Activated T-helper 1 cell treated with anti-CD3 and anti-CD28 coated beads, Interleukin-12 subunit alpha, Interleukin-12 subunit beta, Interleukin-2, Interleukin-4 antibody, amounts not matched to agents 30 ng/mL and 10 ng/mL and 1 ng/mL, durations not matched to agents 14 hours and 24 hours and 36 hours (primary cell): ENCODE results near the gene STK17B. TPM values are rescaled to one million over a fixed set of nuclear protein-coding genes. Genes with fewer than 3 reads are reported as not detected.
A peak's percentile ranks its signal among the peaks of the same experiment; 100 is the strongest.

Source experiments
- DNase-seq: peaks from one replicate; pipeline ENCODE4 v3.0.0; 2021; ENCODE audit warnings: low spot score
- H3K27ac Mint-ChIP-seq: one replicate; pipeline ENCODE4 v1.8.0; 2021; ENCODE audit warnings: mild to moderate bottlenecking, mixed read lengths
- H3K27me3 Mint-ChIP-seq: one replicate; pipeline ENCODE4 v1.8.0; 2022; ENCODE audit warnings: mild to moderate bottlenecking, moderate library complexity, mixed read lengths; ENCODE audit not compliant: insufficient read depth
- H3K36me3 Mint-ChIP-seq: one replicate; pipeline ENCODE4 v1.8.0; 2021; ENCODE audit warnings: low read depth, mixed read lengths
- H3K4me1 Mint-ChIP-seq: one replicate; pipeline ENCODE4 v1.8.0; 2021; ENCODE audit warnings: low read depth, mixed read lengths
- H3K4me3 Mint-ChIP-seq: one replicate; pipeline ENCODE4 v1.8.0; 2021; ENCODE audit warnings: mild to moderate bottlenecking, moderate library complexity, mixed read lengths
- H3K9me3 Mint-ChIP-seq: one replicate; pipeline ENCODE4 v1.8.0; 2021; ENCODE audit warnings: mixed read lengths
- intact Hi-C: fragments of 100-400 bp; cut with micrococcal nuclease; formaldehyde crosslinking; loops from one replicate; pipeline ENCODE4 v1.15.1; 2024
- total RNA-seq: library from RNA; stranded (reverse); gene quantifications from 2 replicates; pipeline ENCODE4 v1.2.3, GENCODE V29; 2022

The STK17B gene
- total RNA-seq, 1 donor from 2014 or later, result 148 TPM

DNA sequence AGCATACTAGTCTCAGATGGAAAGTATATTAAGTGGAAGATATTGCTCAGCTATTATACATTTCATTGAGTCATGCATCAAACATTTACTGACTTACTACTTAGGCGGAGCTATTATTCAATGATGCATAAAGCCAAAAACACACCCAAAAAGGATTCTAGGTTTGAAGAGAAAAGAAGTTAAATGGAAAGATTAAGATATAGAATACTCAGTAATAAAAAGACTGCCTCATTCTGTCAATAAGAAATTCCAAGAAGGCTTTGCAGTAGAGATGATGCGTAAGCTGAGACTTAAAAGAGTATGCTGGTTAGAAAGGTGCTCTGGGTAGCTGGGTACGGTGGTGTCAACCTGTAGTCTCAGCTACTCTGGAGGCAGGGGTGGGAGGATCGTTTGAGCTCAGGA, 27.6 kb downstream of the STK17B start:
- Mint-ChIP-seq H3K9me3 (no peaks in the 10 kb centered on the region), H3K4me3 (peak overlapping the region; percentile 23), H3K27ac (peak overlapping the region; percentile 88), H3K4me1 (peaks cover 59% of the 10 kb centered on the region), H3K36me3 (peaks cover 63% of the 10 kb centered on the region), H3K27me3 (no peaks in the 10 kb centered on the region)
- no peak for DNase-seq
- intact Hi-C loops, result loop anchor here (2.0 to 10.0 kb wide), 3 partner anchors 17 to 841 kb away; no protein-coding TSS in a partner anchor

GRCh38 chr2:196142825-196143224, 28.6 kb downstream of the STK17B start:
- DNase-seq, result no peak
- Mint-ChIP-seq H3K36me3 (peaks cover 68% of the 10 kb centered on the region), H3K4me3 (no peak overlapping the region), H3K4me1 (peaks cover 57% of the 10 kb centered on the region), H3K27me3 (no peaks in the 10 kb centered on the region), H3K9me3 (no peaks in the 10 kb centered on the region), H3K27ac (peak overlapping the region; percentile 80)
- intact Hi-C loops, result loop anchor here (1.0 to 10.0 kb wide), 3 partner anchors 18 to 842 kb away; no protein-coding TSS in a partner anchor

DNA sequence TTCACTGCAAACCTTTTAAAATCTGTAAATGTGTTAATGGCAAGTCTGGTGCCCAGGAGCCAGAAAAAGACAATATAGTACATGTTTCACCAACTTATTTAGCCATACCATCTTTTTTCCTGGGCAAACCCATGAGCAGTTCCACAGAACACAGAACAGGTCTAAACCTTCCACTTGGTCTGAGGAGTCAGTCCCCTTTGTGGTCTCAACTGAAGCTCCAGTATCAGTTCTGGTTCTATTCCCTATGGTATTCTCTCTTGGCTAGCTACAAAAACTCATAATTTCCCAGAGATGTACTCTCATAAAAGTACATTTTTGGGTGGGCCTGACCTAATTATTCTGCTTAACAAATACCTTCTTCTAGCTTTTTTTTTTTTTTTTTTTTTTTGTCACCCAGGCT, 31.2 kb downstream of the STK17B start:
- H3K27ac Mint-ChIP-seq, result peak overlapping the region; percentile 23
- H3K4me3 Mint-ChIP-seq, result no peak overlapping the region
- peaks cover 44% of the 10 kb centered on the region for H3K4me1 Mint-ChIP-seq
- intact Hi-C loops, result loop anchor here (10.0 kb wide), 1 partner anchor 845 kb away; no protein-coding TSS in a partner anchor
- no peaks in the 10 kb centered on the region for H3K9me3 Mint-ChIP-seq
- peaks cover 68% of the 10 kb centered on the region for H3K36me3 Mint-ChIP-seq
- H3K27me3 Mint-ChIP-seq, result no peaks in the 10 kb centered on the region
- DNase-seq, result no peak

DNA sequence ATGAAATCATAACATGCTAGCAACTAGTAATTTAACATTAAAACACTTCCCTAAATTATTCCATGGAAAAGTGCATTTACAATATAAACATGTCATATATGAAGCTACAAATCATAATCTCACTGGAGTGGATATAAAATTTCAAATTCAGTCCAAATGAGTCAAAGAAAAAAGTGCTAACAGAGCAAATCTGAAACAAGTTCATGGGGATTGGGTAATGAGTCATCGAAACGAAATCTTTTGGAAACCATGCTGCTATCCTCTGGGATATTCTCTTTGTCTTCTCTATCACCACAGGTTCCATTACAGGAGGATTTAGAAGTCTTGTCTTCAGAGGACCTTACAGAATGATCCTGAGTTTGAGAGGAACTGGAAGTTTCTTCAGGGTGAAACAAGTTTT, 34.1 kb downstream of the STK17B start:
- Mint-ChIP-seq H3K27ac (no peak overlapping the region), H3K27me3 (no peaks in the 10 kb centered on the region), H3K4me1 (peaks cover 41% of the 10 kb centered on the region), H3K9me3 (peaks cover 7% of the 10 kb centered on the region), H3K36me3 (peaks cover 71% of the 10 kb centered on the region), H3K4me3 (no peak overlapping the region)
- intact Hi-C loops, result loop anchor here (1.0 to 2.0 kb wide), 2 partner anchors 11 to 20 kb away; no protein-coding TSS in a partner anchor
- no peak for DNase-seq

- no peaks in the 10 kb centered on the region for H3K27me3 Mint-ChIP-seq
- H3K9me3 Mint-ChIP-seq, result peaks cover 17% of the 10 kb centered on the region
- H3K4me3 Mint-ChIP-seq, result no peak overlapping the region
- no peak overlapping the region for H3K27ac Mint-ChIP-seq
- intact Hi-C loops, result loop anchor here (2.0 kb wide), 1 partner anchor 21 kb away; no protein-coding TSS in a partner anchor
- no peak for DNase-seq
- H3K36me3 Mint-ChIP-seq, result peaks cover 81% of the 10 kb centered on the region
- peaks cover 49% of the 10 kb centered on the region for H3K4me1 Mint-ChIP-seq
Measured at GRCh38 chr2:196136151-196136550, 35.2 kb downstream of the STK17B start.

- intact Hi-C loops, result loop anchor here (1.0 to 2.0 kb wide), 4 partner anchors 53 to 321 kb away; no protein-coding TSS in a partner anchor
- peaks cover 49% of the 10 kb centered on the region for H3K9me3 Mint-ChIP-seq
- H3K36me3 Mint-ChIP-seq, result peaks cover 63% of the 10 kb centered on the region
- no peak overlapping the region for H3K4me3 Mint-ChIP-seq
- H3K4me1 Mint-ChIP-seq, result peaks cover 34% of the 10 kb centered on the region
- no peak for DNase-seq
- H3K27ac Mint-ChIP-seq, result peak overlapping the region; percentile 78
- peaks cover under 1% of the 10 kb centered on the region for H3K27me3 Mint-ChIP-seq
Measured at GRCh38 chr2:196131949-196132925, 39.1 kb downstream of the STK17B start.

GRCh38 chr2:196131384-196131937, 39.9 kb downstream of the STK17B start:
- peaks cover 3% of the 10 kb centered on the region for H3K27me3 Mint-ChIP-seq
- H3K4me1 Mint-ChIP-seq, result peaks cover 31% of the 10 kb centered on the region
- intact Hi-C loops, result loop anchor here (1.0 to 2.0 kb wide), 3 partner anchors 53 to 206 kb away; no protein-coding TSS in a partner anchor
- H3K9me3 Mint-ChIP-seq, result peaks cover 53% of the 10 kb centered on the region
- H3K27ac Mint-ChIP-seq, result peak overlapping the region; percentile 78
- peak; percentile 41 for DNase-seq
- peaks cover 56% of the 10 kb centered on the region for H3K36me3 Mint-ChIP-seq
- no peak overlapping the region for H3K4me3 Mint-ChIP-seq

GRCh38 chr2:196130039-196130825, 41.1 kb downstream of the STK17B start:
- DNase-seq, result no peak
- intact Hi-C loops, result loop anchor here (2.0 kb wide), 1 partner anchor 51 kb away; no protein-coding TSS in a partner anchor

DNA sequence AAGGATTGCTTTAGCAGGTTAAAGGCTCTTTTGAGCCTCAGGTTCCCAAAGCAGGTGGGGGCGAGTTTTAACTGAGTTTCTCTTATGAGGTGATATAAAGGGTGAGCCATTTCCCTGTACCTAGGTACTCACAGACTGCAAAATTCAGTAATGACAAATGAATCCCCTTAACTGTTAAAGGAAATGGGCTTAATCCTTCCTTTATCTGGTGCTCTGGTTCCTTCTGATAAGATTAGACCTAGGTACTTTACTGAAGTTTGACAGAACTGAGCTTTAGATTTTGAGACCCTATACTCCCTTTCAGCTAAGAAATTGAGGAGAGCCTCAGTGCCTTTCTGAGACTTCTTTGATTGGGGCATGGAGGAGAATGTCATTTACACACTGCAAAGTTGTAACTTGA, 42.6 kb downstream of the STK17B start:
- Mint-ChIP-seq H3K27ac (no peak overlapping the region), H3K36me3 (peaks cover 38% of the 10 kb centered on the region), H3K4me1 (peaks cover 22% of the 10 kb centered on the region), H3K9me3 (peaks cover 53% of the 10 kb centered on the region), H3K4me3 (no peak overlapping the region), H3K27me3 (peaks cover 3% of the 10 kb centered on the region)
- intact Hi-C loops, result no loop called here
- no peak for DNase-seq

More at GRCh38 chr2:196130039-196130825, 41.1 kb downstream of the STK17B start:
- peaks cover 53% of the 10 kb centered on the region for H3K9me3 Mint-ChIP-seq
- peaks cover 3% of the 10 kb centered on the region for H3K27me3 Mint-ChIP-seq
- no peak overlapping the region for H3K27ac Mint-ChIP-seq
- H3K4me3 Mint-ChIP-seq, result no peak overlapping the region
- peaks cover 50% of the 10 kb centered on the region for H3K36me3 Mint-ChIP-seq
- peaks cover 31% of the 10 kb centered on the region for H3K4me1 Mint-ChIP-seq

DNA sequence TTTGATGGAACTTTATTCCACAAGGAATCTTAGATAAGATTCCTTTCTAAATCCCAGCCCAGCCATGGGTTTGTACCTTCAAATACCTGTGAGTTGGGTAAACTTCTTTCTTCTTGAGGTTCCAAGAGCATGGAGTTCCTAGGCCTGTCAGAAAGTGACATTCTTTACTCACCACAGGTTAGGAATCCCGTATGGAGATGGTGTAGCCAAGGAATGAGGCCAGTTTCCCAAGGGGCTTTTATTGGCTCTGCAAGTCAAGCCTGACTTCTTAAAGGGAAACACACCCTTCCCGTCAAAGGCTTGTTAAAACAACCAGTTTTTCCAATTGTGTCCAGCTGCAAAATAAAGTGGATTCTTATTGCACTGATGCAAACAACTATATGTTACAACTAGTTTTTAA, 45.8 kb downstream of the STK17B start:
- peaks cover 3% of the 10 kb centered on the region for H3K27me3 Mint-ChIP-seq
- peaks cover 9% of the 10 kb centered on the region for H3K36me3 Mint-ChIP-seq
- no peak for DNase-seq
- no peak overlapping the region for H3K27ac Mint-ChIP-seq
- intact Hi-C loops, result no loop called here
- peaks cover 30% of the 10 kb centered on the region for H3K9me3 Mint-ChIP-seq
- H3K4me3 Mint-ChIP-seq, result no peak overlapping the region
- H3K4me1 Mint-ChIP-seq, result no peaks in the 10 kb centered on the region

DNA sequence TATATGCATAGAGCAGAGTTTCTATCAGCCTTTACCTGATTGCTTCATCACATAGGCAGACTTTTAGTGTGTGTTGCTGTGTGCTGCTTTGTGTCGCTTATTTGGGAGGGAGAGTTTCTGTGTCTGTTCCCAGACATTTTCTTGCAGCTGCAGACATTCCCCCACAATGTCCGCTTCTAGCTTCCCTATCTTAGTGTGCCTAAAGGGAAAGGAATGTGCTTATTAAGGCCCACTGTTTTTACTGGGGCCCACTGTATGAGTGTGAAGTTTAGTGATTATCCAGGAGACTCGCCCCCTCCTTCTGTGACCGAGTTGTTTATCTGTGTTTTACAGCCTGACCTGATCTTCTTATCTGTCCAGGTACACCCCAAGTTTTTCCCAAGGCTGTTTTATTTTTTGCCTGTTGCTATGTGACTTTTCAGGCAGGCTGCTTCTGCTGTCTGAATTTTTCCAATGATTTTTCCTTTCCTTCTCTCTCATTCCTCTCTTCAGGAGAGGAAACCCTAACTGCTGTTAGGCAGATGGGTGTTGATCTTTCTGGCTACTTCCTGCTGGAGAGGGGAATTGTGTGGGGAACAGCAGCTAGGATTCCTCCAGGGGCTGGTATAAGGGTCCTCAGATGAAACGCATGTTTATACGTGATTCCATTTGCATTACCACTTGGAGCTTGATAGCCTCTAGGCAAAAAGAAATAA, 47.6 kb downstream of the STK17B start:
- DNase-seq, result no peak
- intact Hi-C loops, result no loop called here
- H3K27me3 Mint-ChIP-seq, result peaks cover 3% of the 10 kb centered on the region
- H3K27ac Mint-ChIP-seq, result peak overlapping the region; percentile 3
- no peak overlapping the region for H3K4me3 Mint-ChIP-seq
- no peaks in the 10 kb centered on the region for H3K4me1 Mint-ChIP-seq
- H3K9me3 Mint-ChIP-seq, result peaks cover 15% of the 10 kb centered on the region
- H3K36me3 Mint-ChIP-seq, result peaks cover 1% of the 10 kb centered on the region

- Mint-ChIP-seq H3K36me3 (no peaks in the 10 kb centered on the region), H3K9me3 (no peaks in the 10 kb centered on the region), H3K4me1 (no peaks in the 10 kb centered on the region), H3K4me3 (no peak overlapping the region), H3K27me3 (no peaks in the 10 kb centered on the region), H3K27ac (no peak overlapping the region)
- no peak for DNase-seq
- intact Hi-C loops, result no loop called here
Measured at GRCh38 chr2:196119926-196120325, 51.5 kb downstream of the STK17B start.
